Naive thymus-derived CD8-positive, alpha-beta T cell (primary cell): Measurements from ENCODE around the gene RAPGEF3. TPM values are rescaled to one million over a fixed set of nuclear protein-coding genes. Genes with fewer than 3 reads are reported as not detected.
A peak's percentile ranks its signal among the peaks of the same experiment; 100 is the strongest.

Source experiments
- ATAC-seq, 2 donors: fragments of 150-1000 bp; cut with Tn5 transposase in 1 of 2; sonication (Bioruptor Pico), chemical (Tn5 transposase) in 1 of 2; 1 replicate in 1 of 2; 2 replicates in 1 of 2; pipeline ENCODE4 v1.10.0; 2021; ENCODE audit warnings: mild to moderate bottlenecking in 2 of 2, moderate library complexity in 2 of 2
- POLR2A ChIA-PET: fragments of 350-600 bp; sonication (Branson Sonifier 250); formaldehyde crosslinking; loops from one replicate; lab custom pipeline; 2021; ENCODE audit warnings: antibody characterized with exemption; lab: Charles Lee
- DNase-seq, 10 donors: peaks; one replicate each; pipeline versions ENCODE4 v3.0.0 to v3.0.0-alpha.2; 2020 to 2022
- H3K27ac Mint-ChIP-seq, 10 donors: one replicate each; pipeline ENCODE4 v1.8.0; 2020 to 2022; ENCODE audit warnings: mild to moderate bottlenecking in 10 of 10, mixed read lengths in 10 of 10, moderate library complexity in 4 of 10, inconsistent platforms in 1 of 10
- H3K27me3 Mint-ChIP-seq, 5 donors: one replicate each; pipeline ENCODE4 v1.8.0; 2021 to 2022; ENCODE audit warnings: mixed read lengths in 5 of 5
- H3K36me3 Mint-ChIP-seq, 3 donors: one replicate each; pipeline ENCODE4 v1.8.0; 2020 to 2022; ENCODE audit warnings: mixed read lengths in 3 of 3, mild to moderate bottlenecking in 2 of 3, inconsistent platforms in 1 of 3
- H3K4me1 Mint-ChIP-seq, 4 donors: one replicate each; pipeline ENCODE4 v1.8.0; 2021 to 2022; ENCODE audit warnings: mixed read lengths in 4 of 4
- H3K4me3 Mint-ChIP-seq, 10 donors: one replicate each; pipeline ENCODE4 v1.8.0; 2020 to 2022; ENCODE audit warnings: mild to moderate bottlenecking in 10 of 10, mixed read lengths in 10 of 10, moderate library complexity in 6 of 10, inconsistent platforms in 1 of 10
- H3K9me3 Mint-ChIP-seq, 9 donors: one replicate each; pipeline ENCODE4 v1.8.0; 2020 to 2022; ENCODE audit warnings: mixed read lengths in 9 of 9, mild to moderate bottlenecking in 3 of 9, inconsistent platforms in 1 of 9, moderate library complexity in 1 of 9
- polyA plus RNA-seq, 3 donors: library from polyadenylated mRNA; unstranded; fragments of 300-500 nt; fragmentation: Illumina TruSeq; gene quantifications; one replicate each; pipeline ENCODE4 v1.2.3, GENCODE V29; 2021
- total RNA-seq, 8 experiments: library from RNA in 2 of 8; stranded (reverse) in 2 of 8; gene quantifications; one replicate each; pipeline ENCODE4 v1.2.3 and lab custom pipeline; 2021 to 2026

The RAPGEF3 gene
- total and polyA plus RNA-seq, 5 experiments from 2014 or later = 0.08 to 0.65 (median 0.27) TPM

DNA sequence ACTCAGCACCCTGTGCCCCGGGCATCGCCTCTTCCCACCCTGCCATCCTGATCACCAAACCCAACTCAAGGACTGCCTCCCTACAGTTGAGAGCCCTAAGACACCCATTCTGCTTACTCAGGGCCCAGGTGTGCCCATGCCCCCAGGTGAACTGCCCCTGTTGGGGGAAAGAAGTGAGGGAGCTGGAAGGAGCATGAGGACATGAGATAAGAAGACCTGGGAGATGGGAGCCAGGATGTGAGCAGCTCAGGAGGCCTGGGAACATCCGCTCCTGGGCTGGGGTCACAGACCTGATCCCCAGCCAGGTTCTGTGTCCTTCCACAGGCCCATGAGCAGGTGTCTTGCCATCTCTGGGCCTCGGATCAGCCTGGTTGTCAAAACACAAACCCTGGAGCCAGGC lies 6.6 kb downstream of the RAPGEF3 start:
- POLR2A ChIA-PET = no interaction called here
- Mint-ChIP-seq H3K27ac (no peak overlapping the region), H3K4me3 (no peak overlapping the region), H3K9me3 (no peaks in the 10 kb centered on the region), H3K36me3 (no peaks in the 10 kb centered on the region), H3K27me3 (peaks cover 0 to 4% (median 0%) of the 10 kb centered on the region in 5 donors), H3K4me1 (peaks cover 3 to 34% (median 11%) of the 10 kb centered on the region in 4 donors)
- no peak for DNase-seq
- no peak for ATAC-seq

DNA sequence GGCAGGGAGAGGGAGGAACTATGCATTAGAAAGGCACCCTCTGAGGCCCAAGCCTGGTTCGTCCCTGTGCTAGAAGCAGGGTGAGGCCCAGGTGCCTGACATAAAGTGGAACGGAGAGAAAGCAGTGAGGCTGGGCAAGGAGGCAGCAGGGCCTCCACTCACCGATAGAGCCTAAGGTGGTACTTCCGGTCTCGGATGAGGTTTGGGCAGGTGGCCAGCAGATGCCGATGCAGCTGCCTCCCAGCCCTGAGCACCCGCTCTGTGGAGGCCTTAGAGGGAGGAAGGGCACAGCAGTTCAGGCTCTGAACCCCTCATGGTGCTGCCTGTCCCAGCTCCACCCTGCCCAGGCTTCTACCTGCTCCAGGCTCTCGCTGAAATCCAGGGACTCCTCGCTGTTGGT lies 7.1 kb downstream of the RAPGEF3 start:
- Mint-ChIP-seq H3K27ac (peak overlapping the region in 1 of 10 donors; percentile 67), H3K4me1 (peaks cover 2 to 34% (median 10%) of the 10 kb centered on the region in 4 donors), H3K9me3 (no peaks in the 10 kb centered on the region), H3K27me3 (peaks cover 0 to 4% (median 0%) of the 10 kb centered on the region in 5 donors), H3K4me3 (no peak overlapping the region), H3K36me3 (no peaks in the 10 kb centered on the region)
- POLR2A ChIA-PET = no interaction called here
- ATAC-seq (no peak), DNase-seq (no peak)

DNA sequence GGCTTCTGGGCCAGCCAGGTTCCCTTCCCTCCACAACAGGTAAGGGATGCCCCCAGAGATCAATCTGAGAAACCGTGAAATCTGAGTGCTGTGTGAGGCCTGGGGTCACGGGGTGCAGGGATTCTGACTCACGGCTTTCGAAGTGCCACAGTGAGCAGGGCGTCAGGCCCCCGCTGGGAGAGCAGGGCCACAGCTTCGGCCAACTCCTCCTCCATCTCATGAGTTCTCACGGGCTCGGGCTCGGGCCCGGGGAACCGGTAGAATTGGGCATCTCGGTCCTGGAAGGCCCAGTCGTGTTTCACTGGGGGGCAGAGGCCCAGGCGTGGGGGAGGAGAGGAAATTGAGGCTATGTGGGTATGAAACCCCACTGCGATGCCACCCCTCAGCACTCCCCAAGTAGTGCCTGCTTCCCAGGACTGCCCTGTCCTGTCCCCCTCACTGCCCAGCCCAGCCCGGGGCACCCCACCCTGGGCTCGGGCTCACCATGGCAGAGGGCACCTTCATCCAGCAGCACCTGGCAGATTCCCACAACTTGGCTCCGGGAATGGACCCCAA lies 7.7 kb downstream of the RAPGEF3 start:
- ATAC-seq (no peak), DNase-seq (no peak)
- Mint-ChIP-seq H3K36me3 (no peaks in the 10 kb centered on the region), H3K27me3 (peaks cover 0 to 4% (median 0%) of the 10 kb centered on the region in 5 donors), H3K4me3 (no peak overlapping the region), H3K9me3 (no peaks in the 10 kb centered on the region), H3K27ac (no peak overlapping the region), H3K4me1 (peaks cover 2 to 30% (median 7%) of the 10 kb centered on the region in 4 donors)
- POLR2A ChIA-PET = no interaction called here

DNA sequence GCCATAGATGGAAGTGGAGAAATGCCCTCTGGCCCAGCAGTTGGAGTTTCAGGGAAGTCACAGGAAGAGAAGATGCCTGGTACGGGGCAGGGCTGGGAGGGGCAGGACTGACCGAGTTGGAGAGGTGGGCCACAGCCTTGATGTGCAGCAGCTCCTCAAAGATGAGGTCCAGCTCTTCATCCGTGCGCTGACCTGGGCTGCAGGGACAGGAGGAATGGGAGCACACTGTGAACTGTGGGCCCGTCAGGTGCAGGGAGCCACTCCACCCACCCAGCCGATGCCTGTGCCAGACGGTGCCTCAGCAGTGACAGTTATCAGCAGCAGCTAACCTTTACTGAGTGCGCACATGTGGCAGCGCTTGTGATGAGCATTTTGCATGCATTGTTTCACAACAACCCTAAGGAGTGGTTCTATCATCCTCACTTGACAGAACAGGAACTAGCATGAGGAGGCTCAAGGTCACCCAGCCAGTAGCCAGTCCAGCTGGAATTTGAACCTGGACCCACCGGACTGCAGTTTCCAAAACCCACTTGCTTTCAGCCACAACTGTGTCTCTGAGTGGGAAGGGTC lies 8.4 kb downstream of the RAPGEF3 start:
- H3K4me3 Mint-ChIP-seq = no peak overlapping the region
- no peaks in the 10 kb centered on the region for H3K9me3 Mint-ChIP-seq
- H3K27ac Mint-ChIP-seq = peak overlapping the region in 1 of 10 donors; percentile 41
- peaks cover 2 to 24% (median 2%) of the 10 kb centered on the region in 4 donors for H3K4me1 Mint-ChIP-seq
- DNase-seq (no peak), ATAC-seq (no peak)
- POLR2A ChIA-PET = interaction anchor here (0.7 kb wide), 1 partner anchor 20 kb away, joined by 3 read pairs; no protein-coding TSS in a partner anchor
- H3K36me3 Mint-ChIP-seq = no peaks in the 10 kb centered on the region
- H3K27me3 Mint-ChIP-seq = peaks cover 0 to 4% (median 0%) of the 10 kb centered on the region in 5 donors

DNA sequence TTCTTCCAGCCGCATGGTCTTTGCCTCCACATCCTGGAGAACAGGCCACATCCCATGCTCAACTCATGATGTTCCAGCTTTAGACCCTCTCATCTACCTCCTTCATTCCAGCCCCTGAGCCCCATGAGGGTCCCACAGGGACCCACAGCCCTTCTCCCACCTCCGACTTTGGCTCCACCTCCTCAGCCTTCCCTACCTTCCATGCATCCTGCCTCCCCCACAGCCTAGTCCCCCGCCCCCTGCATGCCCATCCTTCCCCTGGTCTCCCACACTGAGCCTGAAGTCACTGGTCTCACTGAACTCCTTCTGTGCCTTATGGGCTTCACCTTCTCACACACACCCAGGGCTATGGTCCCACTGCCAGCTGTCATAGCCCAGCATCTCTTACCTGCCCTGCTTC lies 9.8 kb downstream of the RAPGEF3 start:
- no peaks in the 10 kb centered on the region for H3K36me3 Mint-ChIP-seq
- DNase-seq (no peak), ATAC-seq (no peak)
- peaks cover 3 to 17% (median 9%) of the 10 kb centered on the region in 4 donors for H3K4me1 Mint-ChIP-seq
- H3K4me3 Mint-ChIP-seq = no peak overlapping the region
- H3K9me3 Mint-ChIP-seq = no peaks in the 10 kb centered on the region
- H3K27me3 Mint-ChIP-seq = peaks cover 0 to 4% (median 0%) of the 10 kb centered on the region in 5 donors
- POLR2A ChIA-PET = no interaction called here
- peak overlapping the region in 1 of 10 donors; percentile 38 for H3K27ac Mint-ChIP-seq

DNA sequence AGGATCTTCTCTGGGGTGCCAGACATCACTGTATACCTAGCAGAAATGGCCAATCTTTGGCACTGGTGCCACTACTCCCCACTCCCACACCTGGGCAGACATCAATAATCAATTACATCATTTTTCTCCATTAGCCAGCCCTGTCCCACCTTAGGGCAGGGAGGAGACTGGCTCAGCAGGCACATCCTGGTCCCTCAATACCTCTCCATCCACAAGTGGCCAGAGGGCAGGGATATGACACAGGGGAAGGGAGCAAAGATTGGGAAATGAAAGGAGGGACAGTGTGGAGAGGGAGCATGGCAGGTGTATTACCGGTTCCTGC lies 10.2 kb downstream of the RAPGEF3 start:
- POLR2A ChIA-PET = interaction anchor here (1.2 kb wide), 1 partner anchor 10 kb away, joined by 3 read pairs; the partner anchor contains the start of gene RAPGEF3
- no peak overlapping the region for H3K27ac Mint-ChIP-seq
- peaks cover 0 to 4% (median 0%) of the 10 kb centered on the region in 5 donors for H3K27me3 Mint-ChIP-seq
- H3K9me3 Mint-ChIP-seq = no peaks in the 10 kb centered on the region
- no peak overlapping the region for H3K4me3 Mint-ChIP-seq
- H3K4me1 Mint-ChIP-seq = peaks cover 7 to 17% (median 12%) of the 10 kb centered on the region in 4 donors
- no peak for ATAC-seq
- DNase-seq = no peak
- H3K36me3 Mint-ChIP-seq = no peaks in the 10 kb centered on the region

DNA sequence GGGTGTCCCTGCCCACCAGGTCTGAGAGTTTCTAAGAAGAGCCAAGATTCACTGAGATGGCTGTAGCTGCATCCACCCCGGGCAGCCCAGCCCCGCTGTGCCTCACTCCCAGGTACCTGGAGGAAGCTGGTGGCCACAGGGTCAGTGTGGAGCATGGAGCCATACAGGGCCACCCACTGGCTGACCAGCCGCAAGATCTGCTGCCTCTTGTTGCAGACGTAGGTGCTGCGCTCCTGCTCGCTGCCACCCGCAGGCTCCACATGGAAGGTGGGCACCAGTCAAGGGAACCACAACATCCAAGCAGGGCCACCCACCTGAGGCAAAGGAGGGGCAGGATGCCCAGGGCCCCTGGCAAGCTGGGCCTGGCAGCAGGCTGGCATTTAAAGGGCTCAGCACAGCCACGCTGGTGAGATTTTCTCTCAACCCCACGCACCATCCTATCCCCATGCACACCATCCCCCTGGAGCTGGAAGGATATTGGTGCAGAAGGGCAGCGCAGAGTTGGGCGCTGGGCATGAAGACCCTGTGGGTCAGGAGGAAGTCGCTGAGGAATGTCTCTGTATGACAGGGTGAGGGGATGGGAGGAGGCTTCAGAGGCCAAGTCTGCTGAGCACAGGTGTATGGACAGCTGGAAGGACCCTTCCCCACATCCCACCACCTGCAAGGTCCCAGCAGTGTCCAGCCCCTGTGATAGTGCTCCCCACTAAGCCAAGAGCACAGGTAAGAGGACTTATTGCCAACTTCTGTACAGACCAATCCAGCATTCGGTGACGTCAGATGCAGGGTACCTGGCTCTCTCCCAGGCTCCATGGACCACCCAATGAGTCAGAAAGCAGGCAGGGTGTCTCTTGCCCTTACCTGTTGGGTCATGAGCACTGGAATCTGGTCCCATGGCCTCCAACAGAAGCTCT lies 10.8 kb downstream of the RAPGEF3 start:
- Mint-ChIP-seq H3K27me3 (peaks cover 0 to 4% (median 0%) of the 10 kb centered on the region in 5 donors), H3K36me3 (no peaks in the 10 kb centered on the region), H3K4me1 (peaks cover 10 to 23% (median 14%) of the 10 kb centered on the region in 4 donors), H3K27ac (no peak overlapping the region), H3K4me3 (no peak overlapping the region), H3K9me3 (no peaks in the 10 kb centered on the region)
- DNase-seq = no peak
- no peak for ATAC-seq
- POLR2A ChIA-PET = interaction anchor here (1.2 kb wide), 1 partner anchor 10 kb away, joined by 3 read pairs; the partner anchor contains the start of gene RAPGEF3

DNA sequence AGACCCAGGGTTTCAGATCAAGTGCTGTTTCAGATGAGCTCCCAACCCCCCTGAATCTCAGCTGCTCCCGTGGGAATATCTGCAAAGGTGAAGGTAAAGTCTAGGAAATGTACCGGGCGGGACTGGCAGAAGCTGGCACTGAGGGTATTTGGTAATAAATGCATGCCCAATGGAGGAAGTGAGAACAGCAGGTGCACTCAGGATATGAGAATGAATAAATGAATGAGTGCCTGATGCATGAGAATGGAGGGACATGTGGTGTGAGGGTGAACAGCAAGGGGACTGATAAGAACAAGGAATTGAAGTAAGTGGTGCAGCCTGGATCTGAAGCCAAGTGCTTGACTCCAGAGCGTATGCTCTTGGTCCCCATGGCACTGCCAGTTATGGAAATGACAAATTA lies 11.6 kb downstream of the RAPGEF3 start:
- POLR2A ChIA-PET = interaction anchor here (0.6 to 1.2 kb wide), 2 partner anchors 11 to 89 kb away, joined by 3 read pairs; partner anchors contain the start of gene RAPGEF3
- Mint-ChIP-seq H3K27me3 (peaks cover 0 to 4% (median 0%) of the 10 kb centered on the region in 5 donors), H3K4me3 (no peak overlapping the region), H3K9me3 (no peaks in the 10 kb centered on the region), H3K36me3 (no peaks in the 10 kb centered on the region), H3K27ac (no peak overlapping the region), H3K4me1 (peaks cover 12 to 28% (median 19%) of the 10 kb centered on the region in 4 donors)
- no peak for ATAC-seq
- no peak for DNase-seq

DNA sequence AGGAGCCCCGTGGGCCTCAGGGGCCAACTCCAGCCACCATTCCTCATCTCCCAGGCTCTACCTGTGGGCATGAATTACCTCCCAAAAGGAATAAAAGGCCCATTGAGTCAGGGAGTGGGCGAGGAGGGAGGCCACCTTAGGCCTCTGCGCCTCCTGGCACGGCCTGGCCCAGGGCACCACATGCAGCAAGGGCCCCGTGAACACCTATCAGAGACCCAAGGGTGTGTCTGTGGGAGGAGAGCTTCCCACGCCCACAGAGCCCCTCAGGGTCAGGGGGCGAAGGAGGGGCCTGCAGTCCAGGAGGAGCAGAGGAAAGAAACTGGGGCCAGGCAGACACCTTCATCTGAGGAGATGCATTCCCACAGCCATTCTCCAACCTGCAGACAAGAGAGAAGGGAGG lies 12.2 kb downstream of the RAPGEF3 start:
- H3K4me1 Mint-ChIP-seq = peaks cover 12 to 33% (median 25%) of the 10 kb centered on the region in 4 donors
- ATAC-seq (no peak), DNase-seq (no peak)
- POLR2A ChIA-PET = interaction anchor here (0.6 kb wide), 1 partner anchor 88 kb away, joined by 3 read pairs; no protein-coding TSS in a partner anchor
- H3K36me3 Mint-ChIP-seq = no peaks in the 10 kb centered on the region
- no peaks in the 10 kb centered on the region for H3K9me3 Mint-ChIP-seq
- no peak overlapping the region for H3K4me3 Mint-ChIP-seq
- H3K27me3 Mint-ChIP-seq = peaks cover 0 to 4% (median 0%) of the 10 kb centered on the region in 5 donors
- peak overlapping the region in 1 of 10 donors; percentile 20 for H3K27ac Mint-ChIP-seq

DNA sequence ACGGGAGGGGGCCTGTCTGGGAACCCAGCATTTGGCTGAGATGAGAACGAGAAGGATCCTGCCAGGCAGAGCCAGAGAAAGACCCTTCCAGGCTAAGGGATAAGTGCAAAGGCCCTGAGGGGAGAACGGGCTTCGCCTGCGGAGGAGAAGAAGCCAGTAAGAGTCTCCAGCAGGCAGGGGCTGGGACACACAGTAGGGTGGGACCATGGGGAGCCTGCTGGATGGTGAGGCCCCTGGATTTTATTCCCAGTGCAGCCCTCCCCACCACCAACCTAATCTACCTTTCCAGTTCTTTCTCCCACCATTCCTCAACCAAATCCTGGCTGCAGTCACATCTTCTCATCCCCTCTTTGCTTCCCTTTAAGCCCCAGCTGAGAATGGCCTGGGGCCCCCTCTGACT lies 12.6 kb downstream of the RAPGEF3 start:
- H3K9me3 Mint-ChIP-seq = no peaks in the 10 kb centered on the region
- peaks cover 0 to 4% (median 0%) of the 10 kb centered on the region in 5 donors for H3K27me3 Mint-ChIP-seq
- DNase-seq (no peak), ATAC-seq (no peak)
- peak overlapping the region in 1 of 10 donors; percentile 48 for H3K27ac Mint-ChIP-seq
- no peak overlapping the region for H3K4me3 Mint-ChIP-seq
- peaks cover 15 to 37% (median 29%) of the 10 kb centered on the region in 4 donors for H3K4me1 Mint-ChIP-seq
- no peaks in the 10 kb centered on the region for H3K36me3 Mint-ChIP-seq
- POLR2A ChIA-PET = interaction anchor here (0.6 kb wide), 1 partner anchor 15 kb away, joined by 3 read pairs; no protein-coding TSS in a partner anchor

DNA sequence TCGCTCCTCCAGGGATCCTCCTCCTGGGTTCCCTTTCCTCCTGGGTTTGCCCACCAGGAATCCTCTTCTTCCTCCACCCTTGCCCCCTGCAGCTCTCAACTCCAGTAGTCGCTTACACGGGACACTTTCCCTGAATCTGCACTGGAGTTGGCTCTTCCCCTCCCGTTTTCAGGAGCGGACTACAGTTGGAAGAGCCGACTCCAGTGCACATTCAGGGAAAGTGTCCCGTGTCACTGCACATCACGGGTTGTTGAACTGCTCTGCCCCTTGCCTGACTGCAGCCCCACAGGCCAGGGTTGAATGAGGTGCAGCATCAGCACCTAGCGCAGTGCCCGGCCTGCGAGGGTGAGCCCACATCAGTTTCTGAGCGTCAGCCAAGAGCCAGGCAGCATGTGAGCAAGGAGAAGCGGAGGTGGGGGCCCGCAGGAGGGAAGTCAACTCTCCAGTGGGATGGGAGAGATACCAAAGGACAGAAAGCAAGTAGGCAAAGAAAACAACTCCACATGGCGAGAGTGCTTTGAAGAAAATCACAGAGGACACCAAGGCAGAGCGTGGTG lies 13.1 kb downstream of the RAPGEF3 start:
- Mint-ChIP-seq H3K9me3 (no peaks in the 10 kb centered on the region), H3K27me3 (peaks cover 0 to 4% (median 0%) of the 10 kb centered on the region in 5 donors), H3K4me3 (no peak overlapping the region), H3K36me3 (no peaks in the 10 kb centered on the region), H3K4me1 (peaks cover 16 to 42% (median 34%) of the 10 kb centered on the region in 4 donors), H3K27ac (peak overlapping the region in 2 of 10 donors; percentile 48 to 73)
- ATAC-seq (no peak), DNase-seq (no peak)
- POLR2A ChIA-PET = interaction anchor here (0.6 to 2.6 kb wide), 3 partner anchors 15 to 32 kb away, joined by 3 to 10 read pairs (median 4); no protein-coding TSS in a partner anchor
